Osteoblast (primary cell): Measurements from ENCODE around the gene CADM4. TPM values are rescaled to one million over a fixed set of nuclear protein-coding genes. Genes with fewer than 3 reads are reported as not detected.

Source experiments
- DNase-seq: peaks from one replicate; pipeline ENCODE4 v3.0.0; 2011; ENCODE audit warnings: low spot score, mixed read lengths; ENCODE audit not compliant: insufficient read length; ENCODE audit errors: missing footprints
- H2AFZ ChIP-seq: 2 replicates; pipeline ENCODE4 v1.6.0; 2011; ENCODE audit warnings: mild to moderate bottlenecking, low read length
- H3K27ac ChIP-seq: 2 replicates; pipeline ENCODE4 v1.5.1; 2011; ENCODE audit warnings: mild to moderate bottlenecking, low read depth, low read length, moderate library complexity
- H3K27me3 ChIP-seq: 2 replicates; pipeline ENCODE4 v1.6.0; 2012; ENCODE audit warnings: mild to moderate bottlenecking, control low read depth, inconsistent platforms, low read length, moderate library complexity; ENCODE audit not compliant: insufficient read depth
- H3K36me3 ChIP-seq: 2 replicates; pipeline ENCODE4 v1.5.1; 2011; ENCODE audit warnings: mild to moderate bottlenecking, low read length, control low read depth, moderate library complexity; ENCODE audit not compliant: insufficient read depth
- H3K4me1 ChIP-seq: 2 replicates; pipeline ENCODE4 v1.5.1; 2011; ENCODE audit warnings: mild to moderate bottlenecking, low read length, control low read depth, moderate library complexity; ENCODE audit not compliant: insufficient read depth
- H3K4me2 ChIP-seq: 2 replicates; pipeline ENCODE4 v1.6.0; 2011; ENCODE audit warnings: mild to moderate bottlenecking, low read length; ENCODE audit not compliant: insufficient read depth
- H3K4me3 ChIP-seq: fragments of 200-600 bp; sonication (generic); 3 replicates; pipeline ENCODE4 v1.5.1; 2012; ENCODE audit warnings: mild to moderate bottlenecking, low read length, inconsistent platforms; ENCODE audit not compliant: insufficient read depth
- H3K79me2 ChIP-seq: 2 replicates; pipeline ENCODE4 v1.6.0; 2012; ENCODE audit warnings: mild to moderate bottlenecking, low read length, control low read depth, inconsistent platforms; ENCODE audit not compliant: insufficient read depth
- H3K9me3 ChIP-seq: 2 replicates; pipeline ENCODE4 v1.5.1; 2011; ENCODE audit warnings: low read depth, low read length, control low read depth
- H4K20me1 ChIP-seq: 2 replicates; pipeline ENCODE4 v1.6.0; 2012; ENCODE audit warnings: mild to moderate bottlenecking, low read length, control low read depth; ENCODE audit not compliant: insufficient read depth
- total RNA-seq: library from RNA; depleted of rRNA; stranded (reverse); fragments of >200 nt; gene quantifications from 2 replicates; pipeline ENCODE4 v1.2.3, GENCODE V29; 2012
- TF ChIP-seq, protein P1 (sequence below): IDR thresholded peaks from 2 replicates; pipeline ENCODE4 v1.5.1; 2011; ENCODE audit warnings: mild to moderate bottlenecking, low read depth, low read length, moderate library complexity; ENCODE audit errors: extremely low read depth

Gene CADM4
- total RNA-seq, 1 donor: 1.4 TPM

DNA sequence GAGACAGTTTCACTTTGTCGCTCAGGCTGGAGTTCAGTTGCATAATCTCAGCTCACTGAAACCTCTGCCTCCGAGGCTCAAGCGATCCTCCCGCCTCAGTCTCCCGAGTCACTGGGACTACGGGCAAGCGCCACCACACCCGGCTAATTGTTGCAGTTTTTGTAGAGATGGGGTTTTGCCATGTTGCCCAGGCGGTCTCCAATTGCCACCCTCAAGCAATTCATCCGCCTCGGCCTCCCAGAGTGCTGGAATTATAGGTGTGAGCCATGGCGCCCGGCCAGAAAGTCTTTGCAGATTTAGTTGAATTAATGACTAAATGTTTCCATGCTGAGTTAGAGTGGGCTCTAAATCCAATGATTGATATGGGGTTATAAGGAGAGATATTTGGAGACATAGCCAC is 4.5 kb upstream of the CADM4 start:
- no peaks in the 10 kb centered on the region for H3K4me1 ChIP-seq
- no peak for DNase-seq
- no peak overlapping the region for H3K4me3 ChIP-seq
- H3K27ac ChIP-seq: no peak overlapping the region
- H3K9me3 ChIP-seq: no peaks in the 10 kb centered on the region
- no peaks in the 10 kb centered on the region for H3K79me2 ChIP-seq
- H3K27me3 ChIP-seq: peaks cover 16% of the 10 kb centered on the region
- peaks cover 3% of the 10 kb centered on the region for H4K20me1 ChIP-seq
- peaks cover 22% of the 10 kb centered on the region for H3K36me3 ChIP-seq
- H3K4me2 ChIP-seq: no peak overlapping the region
- TF ChIP-seq, protein P1, sequence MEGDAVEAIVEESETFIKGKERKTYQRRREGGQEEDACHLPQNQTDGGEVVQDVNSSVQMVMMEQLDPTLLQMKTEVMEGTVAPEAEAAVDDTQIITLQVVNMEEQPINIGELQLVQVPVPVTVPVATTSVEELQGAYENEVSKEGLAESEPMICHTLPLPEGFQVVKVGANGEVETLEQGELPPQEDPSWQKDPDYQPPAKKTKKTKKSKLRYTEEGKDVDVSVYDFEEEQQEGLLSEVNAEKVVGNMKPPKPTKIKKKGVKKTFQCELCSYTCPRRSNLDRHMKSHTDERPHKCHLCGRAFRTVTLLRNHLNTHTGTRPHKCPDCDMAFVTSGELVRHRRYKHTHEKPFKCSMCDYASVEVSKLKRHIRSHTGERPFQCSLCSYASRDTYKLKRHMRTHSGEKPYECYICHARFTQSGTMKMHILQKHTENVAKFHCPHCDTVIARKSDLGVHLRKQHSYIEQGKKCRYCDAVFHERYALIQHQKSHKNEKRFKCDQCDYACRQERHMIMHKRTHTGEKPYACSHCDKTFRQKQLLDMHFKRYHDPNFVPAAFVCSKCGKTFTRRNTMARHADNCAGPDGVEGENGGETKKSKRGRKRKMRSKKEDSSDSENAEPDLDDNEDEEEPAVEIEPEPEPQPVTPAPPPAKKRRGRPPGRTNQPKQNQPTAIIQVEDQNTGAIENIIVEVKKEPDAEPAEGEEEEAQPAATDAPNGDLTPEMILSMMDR: no peak
- H2AFZ ChIP-seq: no peak overlapping the region

DNA sequence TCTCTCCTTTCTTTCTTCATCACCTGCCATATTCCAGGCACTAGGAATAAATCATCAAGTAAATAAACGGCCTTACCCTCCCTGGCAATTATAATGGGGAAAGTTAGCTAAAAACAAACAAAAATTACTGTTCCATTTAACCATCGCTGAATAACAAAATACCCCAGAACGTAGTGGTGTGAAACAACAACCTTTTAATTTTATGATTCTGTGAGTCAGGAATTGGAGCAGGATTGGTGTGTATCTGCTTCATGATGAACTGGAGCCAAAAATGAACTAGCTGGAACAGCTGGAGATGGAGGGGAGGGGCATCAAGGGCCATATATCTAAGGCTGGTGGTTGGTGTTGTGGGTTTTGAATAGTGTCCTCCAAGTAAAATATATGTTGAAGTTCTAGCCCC is 3.7 kb upstream of the CADM4 start:
- no peaks in the 10 kb centered on the region for H3K4me1 ChIP-seq
- peaks cover 24% of the 10 kb centered on the region for H3K27me3 ChIP-seq
- no peak overlapping the region for H2AFZ ChIP-seq
- H3K79me2 ChIP-seq: no peaks in the 10 kb centered on the region
- TF ChIP-seq, protein P1: no peak
- no peaks in the 10 kb centered on the region for H4K20me1 ChIP-seq
- H3K4me3 ChIP-seq: no peak overlapping the region
- DNase-seq: no peak
- H3K36me3 ChIP-seq: peaks cover 14% of the 10 kb centered on the region
- H3K27ac ChIP-seq: no peak overlapping the region
- no peaks in the 10 kb centered on the region for H3K9me3 ChIP-seq
- no peak overlapping the region for H3K4me2 ChIP-seq

DNA sequence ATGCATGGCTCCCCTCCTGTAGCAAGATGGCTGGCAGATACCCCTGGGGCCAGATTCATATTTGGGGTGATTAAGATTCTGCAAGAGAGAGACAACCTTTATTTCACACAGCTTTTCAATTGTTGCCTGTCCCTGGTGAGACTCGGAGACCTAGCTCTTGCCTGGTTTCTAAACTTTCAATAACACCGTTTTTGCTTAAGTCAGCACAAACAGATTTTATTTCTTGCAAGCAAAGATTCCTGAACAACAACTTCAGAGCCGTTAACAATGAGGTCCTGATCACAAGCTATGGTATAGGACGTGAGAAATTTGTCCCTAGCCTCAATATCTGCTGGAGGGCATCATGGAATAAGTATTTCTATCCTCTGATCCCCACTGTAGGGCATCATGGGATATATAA is 2.9 kb upstream of the CADM4 start:
- H4K20me1 ChIP-seq: no peaks in the 10 kb centered on the region
- no peaks in the 10 kb centered on the region for H3K9me3 ChIP-seq
- H3K4me1 ChIP-seq: no peaks in the 10 kb centered on the region
- H3K27ac ChIP-seq: no peak overlapping the region
- peaks cover 32% of the 10 kb centered on the region for H3K27me3 ChIP-seq
- TF ChIP-seq, protein P1: no peak
- H3K4me2 ChIP-seq: no peak overlapping the region
- H3K36me3 ChIP-seq: peaks cover 6% of the 10 kb centered on the region
- no peak overlapping the region for H3K4me3 ChIP-seq
- H2AFZ ChIP-seq: no peak overlapping the region
- no peak for DNase-seq
- no peaks in the 10 kb centered on the region for H3K79me2 ChIP-seq

DNA sequence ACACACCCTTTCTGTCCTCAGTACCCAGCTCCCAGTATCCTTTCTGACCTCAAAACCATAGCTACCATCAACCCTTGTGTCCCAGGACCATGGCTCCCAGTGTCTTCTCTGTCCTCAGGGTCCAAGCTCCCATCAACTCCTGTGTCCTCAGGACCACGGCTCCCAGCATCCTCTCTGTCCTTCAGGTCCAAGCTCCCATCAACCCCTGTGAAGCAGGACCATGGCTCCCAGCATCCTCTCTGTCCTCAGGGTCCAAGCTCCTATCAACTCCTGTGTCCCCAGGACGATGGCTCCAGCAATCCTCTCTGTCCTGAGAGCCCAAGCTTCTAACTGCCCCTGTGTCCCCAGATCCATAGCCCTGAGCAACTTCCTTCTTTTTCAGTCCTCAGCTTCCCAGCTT is 1.7 kb upstream of the CADM4 start:
- Histone ChIP-seq H3K36me3 (no peaks in the 10 kb centered on the region), H2AFZ (no peak overlapping the region), H3K27ac (no peak overlapping the region), H3K9me3 (no peaks in the 10 kb centered on the region), H3K27me3 (peaks cover 35% of the 10 kb centered on the region), H3K4me2 (no peak overlapping the region), H3K79me2 (no peaks in the 10 kb centered on the region), H4K20me1 (no peaks in the 10 kb centered on the region), H3K4me1 (peaks cover under 1% of the 10 kb centered on the region), H3K4me3 (no peak overlapping the region)
- no peak for DNase-seq
- TF ChIP-seq, protein P1: no peak
